ENCODE results near the gene OLFML2B. TPM values are rescaled to one million over a fixed set of nuclear protein-coding genes. Genes with fewer than 3 reads are reported as not detected.

OLFML2B gene
- polyA plus RNA-seq, 1 of the 3 experiments (the other 2 are of a cell fraction), result 7.3 TPM

GRCh38 chr1:162070825-162071224 is 47.2 kb upstream of the OLFML2B start:
- ChIA-PET POLR2A (interaction anchor here (0.5 kb wide), 1 partner anchor 27 kb away, joined by 6 read pairs; no protein-coding TSS in a partner anchor), CTCF (interaction anchor here (0.8 to 1.8 kb wide), 5 partner anchors 15 to 206 kb away, joined by 3 to 11 read pairs (median 6); no protein-coding TSS in a partner anchor)
- H3K9me2 ChIP-seq, result no peaks in the 10 kb centered on the region
- no peaks in the 10 kb centered on the region for H4K20me1 ChIP-seq (ENCODE audit: insufficient read depth)
- H3K4me1 ChIP-seq (ENCODE audit: control insufficient read depth in 1 of 2, insufficient read depth in 2 of 2, low read depth in 1 of 2, low read length in 1 of 2), result peaks cover 0 to 15% of the 10 kb centered on the region in 2 experiments; a peak in 2 of 4 replicates
- no peak for DNase-seq
- no peaks in the 10 kb centered on the region for H3K79me2 ChIP-seq (ENCODE audit: insufficient read depth)
- no peak overlapping the region for H2AFZ ChIP-seq (ENCODE audit: low read depth)
- no peaks in the 10 kb centered on the region for H3K36me3 ChIP-seq (replicated peaks in 1 of 2; ENCODE audit: control insufficient read depth in 1 of 2, insufficient read depth in 2 of 2, low read length in 1 of 2)
- no peak overlapping the region for H3K27ac ChIP-seq (ENCODE audit: low read depth in 2 of 2, low read length in 1 of 2)
- H3K9ac ChIP-seq, result no peak overlapping the region
- H3K9me3 ChIP-seq, result no peaks in the 10 kb centered on the region
- H3K4me3 ChIP-seq (ENCODE audit: low read depth in 2 of 2, low read length in 1 of 2), result no peak overlapping the region; a peak in 1 of 4 replicates
- TF ChIP-seq ELF1 (IDR thresholded peaks at IDR 0.05), result no peak
- TF ChIP-seq PBX3 (IDR thresholded peaks at IDR 0.05), result no peak
- TF ChIP-seq MEF2A (IDR thresholded peaks at IDR 0.05; ENCODE audit: borderline replicate concordance, low read depth), result no peak
- H3F3A ChIP-seq (replicated peaks; ENCODE audit: insufficient read depth), result peaks cover 4% of the 10 kb centered on the region
- H3K4me2 ChIP-seq, result no peak overlapping the region
- H3K27me3 ChIP-seq (ENCODE audit: insufficient read depth), result peaks cover 32% of the 10 kb centered on the region
- 60% methylated on average over 6 of the region's 7 CpGs for WGBS (ENCODE audit: low lambda C conversion rate)

- Histone ChIP-seq H3K4me2 (peak overlapping the region; percentile 90), H3K27me3 (ENCODE audit: insufficient read depth) (peaks cover 32% of the 10 kb centered on the region), H3K9me3 (no peaks in the 10 kb centered on the region), H3K4me1 (ENCODE audit: control insufficient read depth in 1 of 2, insufficient read depth in 2 of 2, low read depth in 1 of 2, low read length in 1 of 2) (peaks cover 0 to 15% of the 10 kb centered on the region in 2 experiments; a peak in 2 of 4 replicates), H3K4me3 (ENCODE audit: low read depth in 2 of 2, low read length in 1 of 2) (peak overlapping the region; percentile 73 to 86), H2AFZ (ENCODE audit: low read depth) (peak overlapping the region; percentile 96), H3K27ac (ENCODE audit: low read depth in 2 of 2, low read length in 1 of 2) (no peak overlapping the region; a peak in 1 of 4 replicates), H3K9ac (no peak overlapping the region), H3K36me3 (replicated peaks in 1 of 2; ENCODE audit: control insufficient read depth in 1 of 2, insufficient read depth in 2 of 2, low read length in 1 of 2) (no peaks in the 10 kb centered on the region), H3F3A (replicated peaks; ENCODE audit: insufficient read depth) (peaks cover 5% of the 10 kb centered on the region), H3K9me2 (no peaks in the 10 kb centered on the region), H3K79me2 (ENCODE audit: insufficient read depth) (no peaks in the 10 kb centered on the region), H4K20me1 (ENCODE audit: insufficient read depth) (no peaks in the 10 kb centered on the region)
- CTCF ChIA-PET, result interaction anchor here (0.8 to 1.8 kb wide), 6 partner anchors 14 to 278 kb away, joined by 3 to 11 read pairs (median 6); no protein-coding TSS in a partner anchor
- POLR2A ChIA-PET, result no interaction called here
- DNase-seq, result no peak
- TF ChIP-seq YY1 (IDR thresholded peaks at IDR 0.05; ENCODE audit: low read depth), result no peak
- no peak for TF ChIP-seq REST (IDR thresholded peaks at IDR 0.05; ENCODE audit: low read depth, low read length)
- TF ChIP-seq SMC3 (IDR thresholded peaks at IDR 0.05; ENCODE audit: low read depth, low read length), result no peak
- no peak for TF ChIP-seq FOSL2 (IDR thresholded peaks at IDR 0.05; ENCODE audit: borderline replicate concordance, low read depth)
- TF ChIP-seq GATA2 (CRISPR knock-in tag; IDR thresholded peaks at IDR 0.05), result no peak
- TF ChIP-seq EZH2phosphoT487 (IDR thresholded peaks at IDR 0.05; ENCODE audit: borderline replicate concordance, low read depth), result no peak
- 3% methylated on average over 23 of the region's 29 CpGs for WGBS (ENCODE audit: low lambda C conversion rate)
Observed at GRCh38 chr1:162070094-162070748, 46.6 kb upstream of the OLFML2B start.

Data from SK-N-SH (cell line).